HG03575 (cell line): ENCODE data around the gene CALCOCO2.

Source experiments
- ATAC-seq: cut with Tn5 transposase; IDR thresholded peaks from one replicate; pipeline ENCODE4 v1.9.1; 2021; ENCODE audit not compliant: unreplicated experiment, insufficient number of reproducible peaks, low FRiP score; ENCODE audit errors: extremely low read depth

Gene CALCOCO2

GRCh38 chr17:48908047-48908843 lies 77.4 kb downstream of the CALCOCO2 start, which contains the start of gene UBE2Z:
Gene UBE2Z, plus strand, starts transcription at chr17:48908407. Its CDS starts 97 bp downstream, at chr17:48908504.
- no peak for ATAC-seq

GRCh38 chr17:48908853-48909394 lies 78.1 kb downstream of the CALCOCO2 start:
- no peak for ATAC-seq

GRCh38 chr17:48909783-48910182 lies 78.9 kb downstream of the CALCOCO2 start:
- ATAC-seq = no peak

GRCh38 chr17:48910370-48910769 lies 79.5 kb downstream of the CALCOCO2 start:
- no peak for ATAC-seq

- no peak for ATAC-seq
Observed at GRCh38 chr17:48912476-48912875, 81.6 kb downstream of the CALCOCO2 start.
